Measurements from ENCODE around the gene DOCK6.

The DOCK6 gene

DNA sequence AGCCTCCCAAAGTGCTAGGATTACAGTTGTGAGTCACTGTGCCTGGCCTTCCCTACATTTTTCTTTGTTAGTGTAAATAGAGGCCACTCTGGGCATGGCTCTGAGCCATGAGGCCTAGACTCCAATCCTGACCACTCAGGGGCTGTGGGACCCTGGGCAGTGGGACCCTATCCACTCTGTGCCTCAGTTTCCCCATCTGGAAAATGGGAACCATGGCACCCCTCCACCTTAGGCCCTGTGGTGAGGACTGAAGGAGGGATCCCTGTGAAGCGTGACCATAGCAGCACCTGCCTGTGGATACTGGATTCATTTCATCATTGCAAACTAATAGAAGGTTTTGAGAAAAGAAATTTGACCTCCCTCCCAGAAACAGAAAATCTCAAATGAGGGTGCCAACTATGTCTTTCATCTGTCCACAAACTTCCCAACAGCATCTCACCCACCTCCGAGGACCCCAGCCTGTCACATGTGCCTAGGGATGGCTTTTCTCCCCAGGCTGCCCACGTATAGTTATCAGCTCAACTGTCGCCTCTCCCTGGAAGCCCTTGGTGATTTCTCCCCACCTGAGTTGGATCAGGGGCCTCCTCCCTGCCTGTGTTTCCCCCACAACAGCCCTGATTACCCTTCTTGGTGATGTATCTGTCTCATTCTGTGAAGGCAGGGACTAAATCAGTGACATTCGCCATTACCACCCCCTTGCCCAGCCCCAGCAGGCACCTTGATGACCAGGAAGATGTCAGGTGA is 17.3 kb downstream of the DOCK6 start:
- DNase-seq, result no peak

- no peak for DNase-seq
Observed at GRCh38 chr19:11243798-11244169, 18.5 kb downstream of the DOCK6 start.

DNA sequence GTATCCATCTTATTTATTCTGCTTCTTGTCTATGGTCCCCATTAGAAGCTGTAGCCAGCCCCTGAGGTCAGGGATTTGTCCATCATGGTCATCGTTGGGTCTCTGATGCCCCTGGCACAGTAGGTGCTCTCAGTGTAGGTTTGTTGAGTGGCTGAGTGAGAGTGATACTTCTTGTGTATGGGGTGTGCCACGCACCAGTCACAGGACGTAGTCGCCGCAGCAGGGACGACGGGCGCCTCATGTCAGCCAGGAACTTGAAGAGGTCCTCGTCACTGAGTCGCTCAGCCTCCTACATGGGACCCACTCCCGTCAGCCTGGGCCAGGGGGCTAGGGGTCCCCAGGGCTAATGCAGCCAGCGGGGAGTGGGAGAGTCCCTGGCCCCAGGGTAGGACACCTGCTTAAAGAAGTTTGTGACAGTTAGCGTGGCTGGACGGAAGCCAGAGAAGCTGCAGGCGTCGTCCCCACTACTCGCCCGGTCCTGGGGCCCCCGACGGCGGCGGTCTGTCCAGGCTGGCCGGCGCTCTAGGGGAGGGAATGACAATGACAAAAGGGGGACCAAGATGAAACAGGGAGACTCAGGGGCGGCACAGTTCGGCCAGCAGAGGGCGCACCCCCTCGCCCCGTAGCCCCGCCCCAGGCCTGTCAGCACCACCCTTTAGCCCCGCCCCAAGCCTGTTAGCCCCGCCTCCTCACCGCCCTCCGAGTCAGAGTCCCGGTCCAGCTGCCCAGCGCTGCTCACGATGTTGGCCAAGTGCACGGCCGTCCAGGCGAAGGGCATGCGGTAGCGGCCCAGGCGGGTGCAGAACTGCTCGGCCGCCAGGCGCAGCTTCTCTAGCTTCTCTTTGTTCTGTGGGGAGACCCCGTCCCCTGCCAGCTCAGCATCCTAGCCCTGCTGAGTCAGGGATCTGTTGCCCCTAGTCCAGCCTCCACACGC is 19.2 kb downstream of the DOCK6 start:
- DNase-seq, result peak; percentile 98

- no peak for DNase-seq
Observed at GRCh38 chr19:11242025-11242424, 20.3 kb downstream of the DOCK6 start.

GRCh38 chr19:11240008-11240444 is 22.3 kb downstream of the DOCK6 start:
- no peak for DNase-seq

GRCh38 chr19:11239377-11240000 is 22.8 kb downstream of the DOCK6 start, which contains the start of gene ANGPTL8:
Gene ANGPTL8 (plus strand): TSS chr19:11239619. CDS start chr19:11239638, 19 bp downstream.
- DNase-seq, result no peak

GRCh38 chr19:11238781-11239376 is 23.4 kb downstream of the DOCK6 start:
- DNase-seq, result no peak

GRCh38 chr19:11238041-11238440 is 24.3 kb downstream of the DOCK6 start:
- no peak for DNase-seq

GRCh38 chr19:11237321-11237720 is 25.0 kb downstream of the DOCK6 start:
- no peak for DNase-seq

DNA sequence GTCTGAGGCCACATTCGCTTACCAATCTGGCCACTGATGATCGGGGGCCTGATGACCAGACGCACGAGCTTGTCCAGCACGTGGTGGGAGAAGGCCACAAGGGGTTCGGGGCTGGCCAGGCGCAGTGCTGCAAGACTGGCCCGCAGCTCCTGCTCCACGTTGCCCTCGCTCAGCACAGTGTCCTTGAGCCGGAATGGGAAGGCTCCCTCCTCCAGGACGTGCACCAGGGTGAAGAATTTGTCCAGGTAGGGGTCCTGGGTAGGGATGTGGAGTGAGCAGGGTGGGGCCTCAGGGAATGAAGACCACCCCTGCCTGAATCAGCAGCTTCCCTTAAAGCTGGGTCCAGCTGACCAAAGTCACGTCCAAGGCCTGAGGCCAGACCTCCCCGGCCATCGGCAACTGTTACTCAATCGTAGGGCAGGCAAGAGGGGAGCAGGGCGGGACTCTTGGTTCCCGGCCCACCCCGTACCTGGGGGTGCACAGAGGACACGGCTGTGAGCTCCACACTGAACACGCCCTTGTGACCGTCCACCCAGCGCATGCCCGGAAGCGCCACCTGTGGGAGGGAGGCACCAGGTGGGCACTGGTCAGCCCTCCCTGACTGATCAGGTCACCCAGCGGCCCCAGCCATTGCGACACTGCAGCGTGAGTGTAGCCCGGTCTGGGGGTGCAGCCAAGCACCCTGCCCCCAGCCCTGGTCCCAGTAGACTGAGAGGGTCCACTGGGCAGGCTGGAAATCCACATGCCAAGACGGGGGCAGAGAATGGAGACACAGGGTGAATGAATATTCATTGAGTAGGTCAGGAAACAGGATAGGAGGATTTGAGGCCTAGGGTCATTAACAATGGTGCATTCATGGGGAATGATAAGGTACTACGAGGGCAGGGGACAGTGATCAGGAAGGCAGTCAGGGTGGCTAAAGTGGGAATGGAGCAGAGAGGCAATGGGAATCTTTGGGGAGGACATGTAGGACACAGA is 25.7 kb downstream of the DOCK6 start:
- DNase-seq, result no peak

DNA sequence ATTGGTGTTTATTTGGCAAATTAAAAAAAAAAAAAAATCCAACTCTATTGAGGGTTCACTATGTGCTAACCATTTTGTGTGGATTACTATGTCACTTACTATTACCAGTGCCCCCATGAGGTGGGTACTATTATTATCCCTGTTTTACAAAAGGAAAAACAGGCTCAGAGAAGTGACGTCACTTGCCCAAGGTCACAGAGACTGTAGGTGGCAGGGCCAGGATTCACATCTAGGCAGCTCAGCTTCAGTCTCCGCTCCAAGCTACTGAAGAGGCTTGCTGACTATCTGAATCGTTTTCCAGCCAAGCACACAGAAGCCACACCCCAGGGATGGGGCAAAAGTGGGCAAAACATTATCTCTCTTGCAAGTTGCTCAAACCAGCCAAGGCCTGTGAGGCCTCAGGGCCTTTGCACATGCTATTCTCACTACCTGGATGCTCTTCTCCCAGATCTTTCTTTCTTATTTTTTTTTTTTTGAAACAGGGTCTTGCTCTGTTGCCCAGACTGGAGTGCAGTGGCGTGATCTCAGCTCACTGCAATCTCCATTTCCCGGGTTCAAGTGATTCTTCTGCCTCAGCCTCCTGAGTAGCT is 27.7 kb downstream of the DOCK6 start:
- no peak for DNase-seq

- no peak for DNase-seq
Observed at GRCh38 chr19:11233073-11233472, 29.3 kb downstream of the DOCK6 start.

DNA sequence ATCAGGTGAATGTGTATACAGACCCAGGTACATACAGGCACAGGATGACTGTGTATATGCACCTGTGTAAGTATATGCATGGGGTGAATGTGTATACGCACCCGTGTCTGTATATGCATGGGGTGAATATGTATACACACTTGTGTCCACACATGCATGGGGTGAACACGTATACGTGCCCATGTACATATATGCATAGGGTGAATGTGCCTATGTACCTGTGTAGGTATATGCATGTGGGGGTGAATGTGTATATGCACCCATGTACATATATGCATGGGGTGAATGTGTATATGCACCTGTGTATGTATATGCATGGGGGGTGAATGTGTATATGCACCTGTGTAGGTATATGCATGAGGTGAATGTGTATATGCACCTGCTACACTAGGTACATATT is 29.8 kb downstream of the DOCK6 start:
- no peak for DNase-seq

GRCh38 chr19:11230621-11231386 is 31.5 kb downstream of the DOCK6 start:
- DNase-seq, result no peak

DNA sequence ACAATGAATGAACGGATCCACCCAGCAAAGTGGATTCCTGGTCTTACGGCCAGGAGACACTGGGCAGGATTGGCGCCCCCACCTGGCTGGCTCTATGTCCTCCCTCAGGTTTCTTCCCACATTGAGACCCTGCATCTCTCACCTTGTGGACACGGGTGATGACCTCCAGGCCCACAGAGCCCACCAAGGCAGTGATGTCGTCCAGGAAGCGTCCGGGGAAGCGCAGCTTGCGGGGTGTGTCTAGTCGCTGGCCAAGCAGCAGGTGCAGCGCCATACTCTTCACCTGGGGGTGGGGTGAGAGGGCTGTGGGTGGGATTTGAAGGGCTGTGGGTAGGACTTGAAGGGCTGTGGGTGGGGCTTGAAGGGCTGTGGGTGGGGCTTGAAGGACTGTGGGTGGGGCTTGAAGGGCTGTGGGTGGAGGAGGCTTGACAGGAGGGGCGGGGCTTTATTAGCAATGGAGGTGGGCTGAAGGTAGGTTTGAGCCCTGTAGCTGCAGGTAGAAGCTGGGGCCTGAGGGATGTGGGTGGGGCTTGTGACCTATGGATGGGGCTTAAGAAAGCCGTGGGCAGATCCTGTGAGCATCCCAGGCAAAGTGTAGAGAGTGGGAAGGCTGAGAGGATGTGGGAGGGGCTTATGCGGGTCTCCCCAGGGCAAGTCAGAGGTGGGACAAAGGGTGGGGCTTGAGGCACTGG is 35.0 kb downstream of the DOCK6 start:
- DNase-seq, result no peak

- no peak for DNase-seq
Observed at GRCh38 chr19:11226716-11227166, 35.6 kb downstream of the DOCK6 start.

DNA sequence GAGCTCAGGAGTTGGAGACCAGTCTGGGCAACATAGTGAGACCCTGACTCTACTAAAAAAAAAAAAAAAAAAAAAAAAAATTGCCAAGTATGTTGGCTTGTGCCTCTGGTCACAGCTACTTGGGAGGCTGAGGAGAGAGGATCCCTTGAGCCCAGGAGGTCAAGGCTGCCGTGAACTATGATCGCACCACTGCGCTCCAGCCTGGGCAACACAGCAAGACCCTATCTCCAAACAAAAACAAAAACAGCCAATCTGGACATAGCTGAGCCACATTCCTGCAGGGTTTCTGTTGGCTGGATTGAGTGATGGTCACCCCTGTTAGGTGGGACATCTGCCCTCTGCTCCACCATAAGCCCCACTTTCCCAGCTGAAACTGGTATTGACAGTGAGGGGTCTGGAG is 36.5 kb downstream of the DOCK6 start:
- DNase-seq, result no peak

DNA sequence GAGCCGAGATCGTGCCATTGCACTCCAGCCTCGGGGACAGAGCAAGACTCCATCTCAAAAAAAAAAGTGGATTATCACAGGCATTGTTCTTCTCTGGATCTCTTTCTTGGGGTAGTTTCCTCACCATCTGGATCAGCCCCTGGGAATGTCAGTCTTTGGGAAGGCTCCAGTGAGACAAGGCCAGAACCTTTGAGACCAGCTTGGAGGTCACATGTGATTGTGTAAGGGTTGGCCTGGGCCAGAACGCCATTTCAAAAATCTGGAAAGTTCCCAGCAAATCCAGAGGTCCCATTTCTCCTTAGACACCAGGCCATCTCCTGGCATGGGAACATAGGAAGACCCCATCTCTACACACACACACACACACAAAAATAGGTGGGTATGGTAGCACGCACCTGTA is 37.2 kb downstream of the DOCK6 start:
- DNase-seq, result no peak

- no peak for DNase-seq
Observed at GRCh38 chr19:11224429-11224828, 37.9 kb downstream of the DOCK6 start.

DNA sequence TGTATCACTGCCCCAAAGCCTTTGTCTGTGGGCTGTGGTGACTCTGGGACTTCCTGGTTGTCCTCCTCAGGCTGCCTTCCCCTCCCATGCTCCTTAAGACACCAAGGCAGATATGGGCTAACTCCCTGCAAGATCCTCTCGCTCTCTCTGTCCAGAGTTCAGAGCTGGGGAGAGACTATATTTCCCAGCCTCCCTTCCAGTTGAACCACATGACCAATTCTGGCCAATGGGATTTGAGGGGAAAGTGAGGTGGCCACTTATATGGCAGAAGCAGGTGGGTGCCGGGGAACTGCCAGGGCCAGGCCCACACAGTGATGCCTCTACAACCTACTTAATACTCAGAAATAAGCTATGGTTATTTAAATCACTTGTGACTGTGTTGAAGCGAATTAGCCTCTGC is 39.1 kb downstream of the DOCK6 start:
- no peak for DNase-seq
